Measurements from ENCODE around the gene GAGE1. TPM values are rescaled to one million over a fixed set of nuclear protein-coding genes. Genes with fewer than 3 reads are reported as not detected.
A peak's percentile ranks its signal among the peaks of the same experiment; 100 is the strongest.
"Not testable (repeated sequence)": the region's sequence is repeated elsewhere in the genome, so short reads cannot be mapped to it uniquely, and the experiment has no call there.

GAGE1 gene
- total RNA-seq (not detected), polyA plus RNA-seq (not detected)
- long read RNA-seq, donor 1, result 0 reads
- long read RNA-seq, donor 2, result 0 reads
- long read RNA-seq, donor 3, result 0 reads
- long read RNA-seq, donor 4, result 0 reads

DNA sequence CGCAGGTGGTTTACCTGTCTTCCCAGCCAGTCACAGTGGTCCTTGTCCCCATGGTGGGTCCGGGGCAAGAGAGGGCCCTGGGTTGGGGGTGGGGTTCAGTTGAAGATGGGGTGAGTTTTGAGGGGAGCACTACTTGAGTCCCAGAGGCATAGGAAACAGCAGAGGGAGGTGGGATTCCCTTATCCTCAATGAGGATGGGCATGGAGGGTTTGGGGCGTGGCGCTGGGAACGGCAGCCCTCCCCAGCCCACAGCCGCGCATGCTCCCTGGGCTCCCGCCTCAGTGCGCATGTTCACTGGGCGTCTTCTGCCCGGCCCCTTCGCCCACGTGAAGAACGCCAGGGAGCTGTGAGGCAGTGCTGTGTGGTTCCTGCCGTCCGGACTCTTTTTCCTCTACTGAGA lies at the start of gene GAGE1:
GAGE1 (plus strand) TSS at position 301 of the 400 bp plus-strand sequence. CDS start 1,155 bp downstream, outside the sequence.
- H3K4me1 ChIP-seq (ENCODE audit: control insufficient read depth, insufficient read depth, low read length); H3K27me3 ChIP-seq (ENCODE audit: control insufficient read depth, insufficient read depth); H3K9me3 ChIP-seq (ENCODE audit: control insufficient read depth, low read length); ATAC-seq; H3K4me3 ChIP-seq (ENCODE audit: low read length); H3K27ac ChIP-seq (ENCODE audit: low read length); DNase-seq; intact Hi-C loops (cut with DNase I): not testable (repeated sequence)
- no CpG with 5 or more reads among the region's 16 CpGs for WGBS

DNA sequence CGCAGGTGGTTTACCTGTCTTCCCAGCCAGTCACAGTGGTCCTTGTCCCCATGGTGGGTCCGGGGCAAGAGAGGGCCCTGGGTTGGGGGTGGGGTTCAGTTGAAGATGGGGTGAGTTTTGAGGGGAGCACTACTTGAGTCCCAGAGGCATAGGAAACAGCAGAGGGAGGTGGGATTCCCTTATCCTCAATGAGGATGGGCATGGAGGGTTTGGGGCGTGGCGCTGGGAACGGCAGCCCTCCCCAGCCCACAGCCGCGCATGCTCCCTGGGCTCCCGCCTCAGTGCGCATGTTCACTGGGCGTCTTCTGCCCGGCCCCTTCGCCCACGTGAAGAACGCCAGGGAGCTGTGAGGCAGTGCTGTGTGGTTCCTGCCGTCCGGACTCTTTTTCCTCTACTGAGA lies 47.8 kb upstream of the GAGE1 start, which contains the start of gene GAGE12E:
GAGE12E (plus strand) TSS at position 301 of the 400 bp plus-strand sequence. CDS start 1,155 bp downstream, outside the sequence.
- ATAC-seq; intact Hi-C loops (cut with DNase I): not testable (repeated sequence)

GRCh38 chrX:49560542-49560941 lies 38.3 kb upstream of the GAGE1 start, which contains the start of gene GAGE12F:
Gene GAGE12F, plus strand, starts transcription at chrX:49560842. Its CDS starts 1,155 bp downstream, at chrX:49561997.
- H3K4me1 ChIP-seq (ENCODE audit: control insufficient read depth, insufficient read depth, low read length); H3K27me3 ChIP-seq (ENCODE audit: control insufficient read depth, insufficient read depth); H3K27ac ChIP-seq (ENCODE audit: low read length); DNase-seq; ATAC-seq; intact Hi-C loops (cut with DNase I); H3K9me3 ChIP-seq (ENCODE audit: control insufficient read depth, low read length); H3K4me3 ChIP-seq (ENCODE audit: low read length): not testable (repeated sequence)
- no CpG with 5 or more reads among the region's 16 CpGs for WGBS

More for the DNA sequence above, 47.8 kb upstream of the GAGE1 start, which contains the start of gene GAGE12E:
- H3K27me3 ChIP-seq (ENCODE audit: control insufficient read depth, insufficient read depth); H3K4me3 ChIP-seq (ENCODE audit: low read length); DNase-seq; H3K4me1 ChIP-seq (ENCODE audit: control insufficient read depth, insufficient read depth, low read length); H3K27ac ChIP-seq (ENCODE audit: low read length); H3K9me3 ChIP-seq (ENCODE audit: control insufficient read depth, low read length): not testable (repeated sequence)
- WGBS, result no CpG with 5 or more reads among the region's 16 CpGs

- H3K27me3 ChIP-seq (ENCODE audit: control insufficient read depth, insufficient read depth); H3K9me3 ChIP-seq (ENCODE audit: control insufficient read depth, low read length); intact Hi-C loops (cut with DNase I); H3K4me3 ChIP-seq (ENCODE audit: low read length); ATAC-seq; H3K27ac ChIP-seq (ENCODE audit: low read length); H3K4me1 ChIP-seq (ENCODE audit: control insufficient read depth, insufficient read depth, low read length): not testable (repeated sequence)
- peak in 2 of 3 donors; percentile 14 to 22 for DNase-seq
- WGBS, result no CpG with 5 or more reads among the region's 11 CpGs
Measured at GRCh38 chrX:49568728-49569127, 30.1 kb upstream of the GAGE1 start.

DNA sequence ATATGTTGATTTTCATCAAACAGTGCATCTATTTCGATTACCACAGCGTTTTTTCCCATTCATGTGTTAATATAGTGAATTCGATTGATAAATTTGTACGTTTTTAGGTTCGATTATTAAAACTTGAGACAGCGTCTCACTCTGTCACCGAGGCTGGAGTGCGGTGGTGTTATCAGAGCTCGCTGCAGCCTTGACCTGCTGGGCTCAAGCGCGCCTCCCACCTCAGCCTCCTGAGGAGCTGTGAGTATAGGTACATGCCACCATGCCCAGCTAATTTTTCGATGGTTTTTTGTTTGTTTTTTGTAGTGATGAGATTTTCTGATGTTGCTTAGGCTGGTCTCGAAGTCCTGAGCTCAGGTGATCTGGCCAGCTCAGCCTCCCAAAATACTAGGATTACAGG lies 29.7 kb upstream of the GAGE1 start:
- H3K27me3 ChIP-seq (ENCODE audit: control insufficient read depth, insufficient read depth); H3K4me1 ChIP-seq (ENCODE audit: control insufficient read depth, insufficient read depth, low read length); H3K27ac ChIP-seq (ENCODE audit: low read length); DNase-seq; ATAC-seq; H3K9me3 ChIP-seq (ENCODE audit: control insufficient read depth, low read length); intact Hi-C loops (cut with DNase I); H3K4me3 ChIP-seq (ENCODE audit: low read length): not testable (repeated sequence)
- no CpG with 5 or more reads among the region's 13 CpGs for WGBS

DNA sequence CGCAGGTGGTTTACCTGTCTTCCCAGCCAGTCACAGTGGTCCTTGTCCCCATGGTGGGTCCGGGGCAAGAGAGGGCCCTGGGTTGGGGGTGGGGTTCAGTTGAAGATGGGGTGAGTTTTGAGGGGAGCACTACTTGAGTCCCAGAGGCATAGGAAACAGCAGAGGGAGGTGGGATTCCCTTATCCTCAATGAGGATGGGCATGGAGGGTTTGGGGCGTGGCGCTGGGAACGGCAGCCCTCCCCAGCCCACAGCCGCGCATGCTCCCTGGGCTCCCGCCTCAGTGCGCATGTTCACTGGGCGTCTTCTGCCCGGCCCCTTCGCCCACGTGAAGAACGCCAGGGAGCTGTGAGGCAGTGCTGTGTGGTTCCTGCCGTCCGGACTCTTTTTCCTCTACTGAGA lies 28.7 kb upstream of the GAGE1 start, which contains the start of gene GAGE12G:
GAGE12G (plus strand) TSS at position 301 of the 400 bp plus-strand sequence. CDS start 1,155 bp downstream, outside the sequence.
- H3K27me3 ChIP-seq (ENCODE audit: control insufficient read depth, insufficient read depth); DNase-seq; H3K27ac ChIP-seq (ENCODE audit: low read length); H3K4me3 ChIP-seq (ENCODE audit: low read length); H3K9me3 ChIP-seq (ENCODE audit: control insufficient read depth, low read length); ATAC-seq; intact Hi-C loops (cut with DNase I); H3K4me1 ChIP-seq (ENCODE audit: control insufficient read depth, insufficient read depth, low read length): not testable (repeated sequence)
- no CpG with 5 or more reads among the region's 16 CpGs for WGBS

DNA sequence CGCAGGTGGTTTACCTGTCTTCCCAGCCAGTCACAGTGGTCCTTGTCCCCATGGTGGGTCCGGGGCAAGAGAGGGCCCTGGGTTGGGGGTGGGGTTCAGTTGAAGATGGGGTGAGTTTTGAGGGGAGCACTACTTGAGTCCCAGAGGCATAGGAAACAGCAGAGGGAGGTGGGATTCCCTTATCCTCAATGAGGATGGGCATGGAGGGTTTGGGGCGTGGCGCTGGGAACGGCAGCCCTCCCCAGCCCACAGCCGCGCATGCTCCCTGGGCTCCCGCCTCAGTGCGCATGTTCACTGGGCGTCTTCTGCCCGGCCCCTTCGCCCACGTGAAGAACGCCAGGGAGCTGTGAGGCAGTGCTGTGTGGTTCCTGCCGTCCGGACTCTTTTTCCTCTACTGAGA lies 19.2 kb upstream of the GAGE1 start, which contains the start of gene GAGE12H:
GAGE12H (plus strand) TSS at position 301 of the 400 bp plus-strand sequence. CDS start 1,155 bp downstream, outside the sequence.
- DNase-seq; H3K27me3 ChIP-seq (ENCODE audit: control insufficient read depth, insufficient read depth); H3K9me3 ChIP-seq (ENCODE audit: control insufficient read depth, low read length); H3K27ac ChIP-seq (ENCODE audit: low read length); H3K4me1 ChIP-seq (ENCODE audit: control insufficient read depth, insufficient read depth, low read length); intact Hi-C loops (cut with DNase I); ATAC-seq; H3K4me3 ChIP-seq (ENCODE audit: low read length): not testable (repeated sequence)
- no CpG with 5 or more reads among the region's 16 CpGs for WGBS

DNA sequence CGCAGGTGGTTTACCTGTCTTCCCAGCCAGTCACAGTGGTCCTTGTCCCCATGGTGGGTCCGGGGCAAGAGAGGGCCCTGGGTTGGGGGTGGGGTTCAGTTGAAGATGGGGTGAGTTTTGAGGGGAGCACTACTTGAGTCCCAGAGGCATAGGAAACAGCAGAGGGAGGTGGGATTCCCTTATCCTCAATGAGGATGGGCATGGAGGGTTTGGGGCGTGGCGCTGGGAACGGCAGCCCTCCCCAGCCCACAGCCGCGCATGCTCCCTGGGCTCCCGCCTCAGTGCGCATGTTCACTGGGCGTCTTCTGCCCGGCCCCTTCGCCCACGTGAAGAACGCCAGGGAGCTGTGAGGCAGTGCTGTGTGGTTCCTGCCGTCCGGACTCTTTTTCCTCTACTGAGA lies 9.6 kb upstream of the GAGE1 start, which contains the start of gene GAGE2A:
GAGE2A (plus strand) TSS at position 301 of the 400 bp plus-strand sequence. CDS start 1,155 bp downstream, outside the sequence.
- WGBS, result no CpG with 5 or more reads among the region's 16 CpGs
- H3K27ac ChIP-seq (ENCODE audit: low read length); H3K9me3 ChIP-seq (ENCODE audit: control insufficient read depth, low read length); ATAC-seq; H3K4me3 ChIP-seq (ENCODE audit: low read length); H3K4me1 ChIP-seq (ENCODE audit: control insufficient read depth, insufficient read depth, low read length); intact Hi-C loops (cut with DNase I); H3K27me3 ChIP-seq (ENCODE audit: control insufficient read depth, insufficient read depth); DNase-seq: not testable (repeated sequence)

DNA sequence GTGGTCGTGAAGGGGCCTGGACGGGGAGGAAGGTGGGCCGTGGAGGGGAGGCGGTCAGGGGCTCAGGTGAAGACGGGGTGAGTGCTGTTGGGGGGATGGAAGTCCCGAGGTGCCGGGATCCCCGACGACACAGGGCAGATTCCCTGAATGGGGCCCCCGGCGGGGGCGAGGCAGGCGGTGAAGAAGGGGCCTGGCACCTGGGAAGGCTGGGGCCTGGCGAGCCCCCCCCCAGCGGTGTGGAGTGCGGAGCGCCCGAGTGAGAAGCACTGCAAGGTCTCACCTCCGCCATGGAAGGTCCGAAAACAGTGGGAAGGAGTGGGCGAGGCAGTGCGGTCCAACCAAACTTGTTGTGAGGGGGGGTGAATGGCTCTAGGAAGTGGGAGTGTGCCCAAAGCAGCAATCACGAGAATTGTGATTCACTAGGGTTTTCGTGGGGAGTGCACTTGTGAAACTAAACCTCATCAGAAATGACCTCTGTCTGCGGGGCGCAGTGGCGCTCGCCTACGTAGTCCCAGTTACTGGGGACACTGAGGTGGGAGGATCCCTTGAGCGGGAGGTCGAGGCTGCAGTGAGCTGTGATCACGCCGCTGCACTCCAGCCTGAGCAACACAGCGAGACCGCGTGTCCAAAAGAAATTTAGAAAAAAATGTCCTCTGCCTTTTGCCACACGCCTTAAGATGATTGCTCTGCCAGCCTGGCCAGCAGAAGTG lies 8.9 kb upstream of the GAGE1 start:
- H3K4me3 ChIP-seq (ENCODE audit: low read length); H3K4me1 ChIP-seq (ENCODE audit: control insufficient read depth, insufficient read depth, low read length); ATAC-seq; H3K27me3 ChIP-seq (ENCODE audit: control insufficient read depth, insufficient read depth); H3K27ac ChIP-seq (ENCODE audit: low read length); H3K9me3 ChIP-seq (ENCODE audit: control insufficient read depth, low read length); intact Hi-C loops (cut with DNase I): not testable (repeated sequence)
- peak; percentile 23 to 79 (median 28) for DNase-seq
- 91% methylated on average over 25 of the region's 37 CpGs for WGBS

- 92% methylated on average over 10 of the region's 17 CpGs for WGBS
- intact Hi-C loops (cut with DNase I); H3K4me1 ChIP-seq (ENCODE audit: control insufficient read depth, insufficient read depth, low read length); H3K9me3 ChIP-seq (ENCODE audit: control insufficient read depth, low read length); DNase-seq; H3K27me3 ChIP-seq (ENCODE audit: control insufficient read depth, insufficient read depth); ATAC-seq; H3K4me3 ChIP-seq (ENCODE audit: low read length); H3K27ac ChIP-seq (ENCODE audit: low read length): not testable (repeated sequence)
Measured at GRCh38 chrX:49590488-49590887, 8.3 kb upstream of the GAGE1 start.

DNA sequence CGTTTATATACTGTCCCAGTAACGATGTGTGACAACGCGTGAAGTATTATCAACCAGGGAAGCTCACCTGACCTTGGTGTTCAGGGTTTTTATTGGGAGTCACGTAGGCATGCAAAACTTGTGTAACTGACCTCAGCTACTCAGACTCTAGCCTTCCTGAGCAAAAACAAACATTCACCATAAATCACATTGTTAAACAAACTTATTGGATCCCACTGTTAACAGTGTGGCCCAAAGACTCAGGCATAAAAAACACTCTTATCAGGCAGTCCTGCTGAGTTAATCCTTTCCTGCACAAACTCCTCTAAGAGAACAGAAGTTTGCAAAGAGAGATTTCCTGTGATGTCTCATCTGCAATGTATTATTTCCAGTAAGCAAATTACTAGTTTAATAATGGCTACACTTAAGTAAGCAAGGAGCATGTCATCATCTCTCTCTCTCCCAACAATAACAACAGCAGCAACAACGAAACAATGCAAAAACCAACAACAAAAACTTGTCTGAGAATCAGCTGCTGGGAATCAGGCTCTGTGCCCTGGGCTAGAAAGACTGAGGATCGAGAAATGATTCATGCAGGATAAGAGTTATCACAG lies 12.0 kb downstream of the GAGE1 start:
- intact Hi-C loops (cut with DNase I), result no loop called here
- ATAC-seq, result no peak
- Histone ChIP-seq H3K27ac (ENCODE audit: low read length) (no peak overlapping the region), H3K4me1 (ENCODE audit: control insufficient read depth, insufficient read depth, low read length) (no peaks in the 10 kb centered on the region), H3K27me3 (ENCODE audit: control insufficient read depth, insufficient read depth) (no peaks in the 10 kb centered on the region), H3K9me3 (ENCODE audit: control insufficient read depth, low read length) (no peaks in the 10 kb centered on the region), H3K4me3 (ENCODE audit: low read length) (no peak overlapping the region)
- WGBS, result 41% methylated on average over 7 of the region's 7 CpGs
- no peak for DNase-seq

All from right cardiac atrium (tissue), 5 donors.